Tibial artery (tissue), 4 donors: Measurements from ENCODE around the gene UBE2K.
"Not testable (repeated sequence)": the region's sequence is repeated elsewhere in the genome, so short reads cannot be mapped to it uniquely, and the experiment has no call there.

Experiments used
- DNase-seq, 2 donors: peaks; one replicate each; pipeline ENCODE4 v3.0.0-alpha.2; 2019
- H3K27ac ChIP-seq, 2 donors: fragments of 200-600 bp; sonication (generic) in 1 of 2; 1 replicate in 1 of 2; 2 replicates in 1 of 2; pipeline ENCODE4 v1.5.1; 2018 to 2019; ENCODE audit warnings: mild to moderate bottlenecking in 1 of 2
- H3K27me3 ChIP-seq, 2 donors: fragments of 200-600 bp; sonication (generic) in 1 of 2; one replicate each; pipeline versions ENCODE4 v1.5.1 to v1.6.0; 2016 to 2019
- H3K36me3 ChIP-seq, 3 donors: fragments of 200-600 bp; sonication (generic) in 2 of 3; one replicate each; pipeline ENCODE4 v1.5.1; 2016 to 2019; ENCODE audit warnings: mild to moderate bottlenecking in 2 of 3
- H3K4me1 ChIP-seq, 4 donors: fragments of 200-600 bp; sonication (generic) in 2 of 4; 1 replicate in 3 of 4; 2 replicates in 1 of 4; pipeline ENCODE4 v1.5.1; 2016 to 2019
- H3K4me3 ChIP-seq, 2 donors: fragments of 200-600 bp; sonication (generic) in 1 of 2; 1 replicate in 1 of 2; 2 replicates in 1 of 2; pipeline ENCODE4 v1.5.1; 2018 to 2019; ENCODE audit warnings: mild to moderate bottlenecking in 2 of 2
- H3K9me3 ChIP-seq, 3 donors: fragments of 200-600 bp; sonication (generic) in 1 of 3; one replicate each; pipeline ENCODE4 v1.5.1; 2016 to 2019
- CTCF ChIP-seq, 2 experiments: fragments of 200-600 bp in 1 of 2; fragments of 450-650 bp in 1 of 2; IDR thresholded peaks; one replicate each; pipeline ENCODE4 v1.5.1; 2017 to 2019; ENCODE audit warnings: antibody characterized with exemption in 2 of 2, mild to moderate bottlenecking in 1 of 2, moderate library complexity in 1 of 2
- intact Hi-C: fragments of 100-400 bp; cut with DNase I; formaldehyde crosslinking; loops from one replicate; pipeline ENCODE4 v1.15.0; 2023; ENCODE audit warnings: low total_unique reads

UBE2K gene

GRCh38 chr4:39785083-39785482 is 87.1 kb downstream of the UBE2K start:
- no peak for TF ChIP-seq CTCF (IDR thresholded peaks at IDR 0.05)
- H3K36me3 ChIP-seq: peaks cover 0 to 11% (median 4%) of the 10 kb centered on the region in 3 donors
- H3K9me3 ChIP-seq: no peaks in the 10 kb centered on the region
- no peaks in the 10 kb centered on the region for H3K27me3 ChIP-seq
- H3K4me3 ChIP-seq: no peak overlapping the region
- intact Hi-C loops: no loop called here
- no peaks in the 10 kb centered on the region for H3K4me1 ChIP-seq
- no peak overlapping the region for H3K27ac ChIP-seq
- no peak for DNase-seq

GRCh38 chr4:39786838-39787237 is 88.9 kb downstream of the UBE2K start:
- Histone ChIP-seq H3K27ac (no peak overlapping the region), H3K36me3 (peaks cover 0 to 8% (median 0%) of the 10 kb centered on the region in 3 donors), H3K4me1 (no peaks in the 10 kb centered on the region), H3K27me3 (no peaks in the 10 kb centered on the region), H3K4me3 (no peak overlapping the region), H3K9me3 (no peaks in the 10 kb centered on the region)
- TF ChIP-seq CTCF (IDR thresholded peaks at IDR 0.05): no peak
- DNase-seq: no peak
- intact Hi-C loops: no loop called here

DNA sequence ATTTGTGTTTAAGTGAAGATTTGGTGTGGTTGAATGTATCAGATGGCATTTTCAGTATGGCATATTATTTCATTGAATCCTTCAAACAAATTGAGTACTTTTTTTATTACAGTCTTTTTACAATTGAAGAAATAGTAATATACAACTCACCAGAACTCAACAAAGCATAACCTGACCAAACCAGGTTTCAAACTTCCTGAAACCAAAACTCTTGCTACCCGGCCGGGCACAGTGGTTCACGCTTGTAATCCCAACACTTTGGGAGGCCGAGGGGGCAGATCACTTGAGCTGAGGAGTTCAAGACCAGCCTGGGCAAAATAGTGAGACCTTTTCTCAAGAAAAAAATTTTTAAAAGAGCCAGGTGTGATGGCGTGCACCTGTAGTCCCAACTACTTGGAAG is 94.2 kb downstream of the UBE2K start:
- intact Hi-C loops: no loop called here
- no peaks in the 10 kb centered on the region for H3K9me3 ChIP-seq
- no peak overlapping the region for H3K27ac ChIP-seq
- no peak for DNase-seq
- no peaks in the 10 kb centered on the region for H3K27me3 ChIP-seq
- no peaks in the 10 kb centered on the region for H3K36me3 ChIP-seq
- no peaks in the 10 kb centered on the region for H3K4me1 ChIP-seq
- no peak overlapping the region for H3K4me3 ChIP-seq
- TF ChIP-seq CTCF (IDR thresholded peaks at IDR 0.05): no peak

GRCh38 chr4:39792529-39792928 is 94.6 kb downstream of the UBE2K start:
- intact Hi-C loops: no loop called here
- no peak for TF ChIP-seq CTCF (IDR thresholded peaks at IDR 0.05)
- no peaks in the 10 kb centered on the region for H3K9me3 ChIP-seq
- H3K27me3 ChIP-seq: no peaks in the 10 kb centered on the region
- no peak for DNase-seq
- no peak overlapping the region for H3K27ac ChIP-seq
- H3K36me3 ChIP-seq: no peaks in the 10 kb centered on the region
- no peak overlapping the region for H3K4me3 ChIP-seq
- no peaks in the 10 kb centered on the region for H3K4me1 ChIP-seq

DNA sequence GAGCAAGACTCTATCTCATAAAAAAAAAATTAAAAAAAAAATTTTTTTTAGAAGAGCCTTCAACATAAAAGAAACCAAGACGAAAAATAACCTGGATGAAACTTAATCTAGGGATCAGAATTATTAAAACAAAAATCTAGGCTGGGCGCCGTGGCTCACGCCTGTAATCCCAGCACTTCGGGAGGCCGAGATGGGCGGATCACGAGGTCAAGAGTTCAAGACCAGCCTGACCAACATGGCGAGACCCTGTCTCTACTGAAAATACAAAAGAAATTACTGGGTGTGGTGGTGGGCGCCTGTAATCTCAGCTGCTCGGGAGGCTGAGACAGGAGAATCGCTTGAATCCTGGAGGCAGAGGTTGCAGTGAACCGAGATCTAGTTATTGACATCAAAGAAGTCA is 95.0 kb downstream of the UBE2K start:
- H3K27me3 ChIP-seq, H3K9me3 ChIP-seq, H3K4me3 ChIP-seq, H3K27ac ChIP-seq, DNase-seq, intact Hi-C loops, H3K36me3 ChIP-seq, H3K4me1 ChIP-seq: not testable (repeated sequence)

GRCh38 chr4:39802005-39802404 is 104.1 kb downstream of the UBE2K start:
- no peaks in the 10 kb centered on the region for H3K9me3 ChIP-seq
- intact Hi-C loops: no loop called here
- no peak overlapping the region for H3K27ac ChIP-seq
- no peaks in the 10 kb centered on the region for H3K4me1 ChIP-seq
- no peak for DNase-seq
- no peak for TF ChIP-seq CTCF (IDR thresholded peaks at IDR 0.05)
- H3K36me3 ChIP-seq: no peaks in the 10 kb centered on the region
- no peak overlapping the region for H3K4me3 ChIP-seq
- no peaks in the 10 kb centered on the region for H3K27me3 ChIP-seq
